H1 (cell line): Measurements from ENCODE around the gene PXT1.

Experiments
- BACH1 ChIP-seq: IDR thresholded peaks from 2 replicates; pipeline ENCODE4 v1.6.1; 2012; ENCODE audit warnings: low read length, improper control_type of control experiment
- BRCA1 ChIP-seq: IDR thresholded peaks from 2 replicates; pipeline ENCODE4 v1.6.1; 2012; ENCODE audit warnings: low read depth, low read length, improper control_type of control experiment
- EP300 ChIP-seq, 2 experiments: IDR thresholded peaks; 1 replicate in 1 of 2; 2 replicates in 1 of 2; pipeline ENCODE4 v1.6.1; 2011 to 2012; ENCODE audit warnings: low read depth in 2 of 2, low read length in 2 of 2, mild to moderate bottlenecking in 2 of 2, borderline replicate concordance in 1 of 2, inconsistent platforms in 1 of 2, moderate library complexity in 1 of 2
- POLR2A ChIP-seq, 2 experiments: IDR thresholded peaks; 1 replicate in 1 of 2; 2 replicates in 1 of 2; pipeline ENCODE4 v1.6.1; 2011; ENCODE audit warnings: low read depth in 2 of 2, low read length in 2 of 2, mild to moderate bottlenecking in 2 of 2; ENCODE audit errors: control extremely low read depth in 1 of 2
- POLR2AphosphoS5 ChIP-seq: IDR thresholded peaks from 2 replicates; pipeline ENCODE4 v1.6.1; 2011; ENCODE audit warnings: low read depth, low read length
- RFX5 ChIP-seq: IDR thresholded peaks from 2 replicates; pipeline ENCODE4 v1.6.1; 2011; ENCODE audit warnings: low read depth, low read length, improper control_type of control experiment, borderline replicate concordance
- SP2 ChIP-seq: IDR thresholded peaks from 2 replicates; pipeline ENCODE4 v1.6.1; 2012; ENCODE audit warnings: mild to moderate bottlenecking, low read length, inconsistent platforms
- TF ChIP-seq, protein P1 (sequence below), 3 experiments: IDR thresholded peaks; 1 replicate in 2 of 3; 2 replicates in 1 of 3; pipeline versions ENCODE4 v1.5.1 to v1.6.1; 2011; ENCODE audit warnings: low read length in 3 of 3, mild to moderate bottlenecking in 3 of 3, inconsistent platforms in 2 of 3, low read depth in 1 of 3, moderate library complexity in 1 of 3; ENCODE audit not compliant: insufficient read depth in 1 of 3; ENCODE audit errors: control extremely low read depth in 1 of 3
- TF ChIP-seq, protein P2 (sequence below): IDR thresholded peaks from 2 replicates; pipeline ENCODE4 v1.6.1; 2011; ENCODE audit warnings: low read depth, mild to moderate bottlenecking, low read length; ENCODE audit not compliant: insufficient read depth

- TF ChIP-seq BACH1 (no peak), POLR2AphosphoS5 (no peak), SP2 (no peak), EP300 (IDR thresholded peaks at IDR 0.05; ENCODE audit: borderline replicate concordance in 1 of 2, low read depth in 2 of 2, low read length in 2 of 2) (no peak), RFX5 (no peak), POLR2A (IDR thresholded peaks at IDR 0.05; ENCODE audit: control extremely low read depth in 1 of 2, low read depth in 2 of 2, low read length in 2 of 2) (no peak), BRCA1 (no peak)
- TF ChIP-seq, protein P1, sequence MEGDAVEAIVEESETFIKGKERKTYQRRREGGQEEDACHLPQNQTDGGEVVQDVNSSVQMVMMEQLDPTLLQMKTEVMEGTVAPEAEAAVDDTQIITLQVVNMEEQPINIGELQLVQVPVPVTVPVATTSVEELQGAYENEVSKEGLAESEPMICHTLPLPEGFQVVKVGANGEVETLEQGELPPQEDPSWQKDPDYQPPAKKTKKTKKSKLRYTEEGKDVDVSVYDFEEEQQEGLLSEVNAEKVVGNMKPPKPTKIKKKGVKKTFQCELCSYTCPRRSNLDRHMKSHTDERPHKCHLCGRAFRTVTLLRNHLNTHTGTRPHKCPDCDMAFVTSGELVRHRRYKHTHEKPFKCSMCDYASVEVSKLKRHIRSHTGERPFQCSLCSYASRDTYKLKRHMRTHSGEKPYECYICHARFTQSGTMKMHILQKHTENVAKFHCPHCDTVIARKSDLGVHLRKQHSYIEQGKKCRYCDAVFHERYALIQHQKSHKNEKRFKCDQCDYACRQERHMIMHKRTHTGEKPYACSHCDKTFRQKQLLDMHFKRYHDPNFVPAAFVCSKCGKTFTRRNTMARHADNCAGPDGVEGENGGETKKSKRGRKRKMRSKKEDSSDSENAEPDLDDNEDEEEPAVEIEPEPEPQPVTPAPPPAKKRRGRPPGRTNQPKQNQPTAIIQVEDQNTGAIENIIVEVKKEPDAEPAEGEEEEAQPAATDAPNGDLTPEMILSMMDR (IDR thresholded peaks at IDR 0.05; ENCODE audit: control extremely low read depth in 1 of 3, insufficient read depth in 1 of 3, low read depth in 1 of 3, low read length in 3 of 3), result no peak
- TF ChIP-seq, protein P2, sequence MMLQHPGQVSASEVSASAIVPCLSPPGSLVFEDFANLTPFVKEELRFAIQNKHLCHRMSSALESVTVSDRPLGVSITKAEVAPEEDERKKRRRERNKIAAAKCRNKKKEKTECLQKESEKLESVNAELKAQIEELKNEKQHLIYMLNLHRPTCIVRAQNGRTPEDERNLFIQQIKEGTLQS, result no peak
Measured at GRCh38 chr6:36368421-36368820, 74.2 kb downstream of the PXT1 start.
